Stomach (tissue), 4 donors: ENCODE data around the gene L3MBTL4.

Experiments used
- EP300 ChIP-seq: sonication (generic); formaldehyde crosslinking; IDR thresholded peaks from one replicate; pipeline ENCODE4 v1.6.1; 2017; ENCODE audit warnings: antibody characterized with exemption
- TF ChIP-seq, protein P1 (sequence below), 7 experiments: fragments of 450-650 bp in 4 of 7; fragments of 200-600 bp in 3 of 7; sonication (generic) in 3 of 7; IDR thresholded peaks; one replicate each; pipeline ENCODE4 v1.5.1; 2016 to 2019; ENCODE audit warnings: antibody characterized with exemption in 7 of 7, control low read depth in 2 of 7, mild to moderate bottlenecking in 1 of 7

DNA sequence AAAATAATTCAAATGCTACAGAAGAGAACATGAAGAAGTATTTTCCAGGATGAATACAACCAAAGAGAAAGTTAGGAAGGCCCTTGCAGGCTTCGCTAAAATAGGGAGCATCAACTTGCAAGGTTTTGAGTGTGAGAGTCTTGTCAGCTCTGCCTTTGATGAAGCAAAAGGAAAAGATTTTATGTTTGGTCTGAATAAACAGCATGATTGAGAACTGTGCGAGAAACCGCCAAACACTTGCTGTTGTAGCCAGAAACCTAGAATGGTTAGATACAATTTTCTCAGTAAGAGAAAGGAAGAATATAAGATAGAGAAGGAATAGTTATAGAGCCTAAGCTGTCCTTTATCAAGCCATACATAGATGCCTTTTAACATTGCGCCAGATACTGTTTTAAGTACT is 163.6 kb downstream of the L3MBTL4 start:
- TF ChIP-seq, protein P1, sequence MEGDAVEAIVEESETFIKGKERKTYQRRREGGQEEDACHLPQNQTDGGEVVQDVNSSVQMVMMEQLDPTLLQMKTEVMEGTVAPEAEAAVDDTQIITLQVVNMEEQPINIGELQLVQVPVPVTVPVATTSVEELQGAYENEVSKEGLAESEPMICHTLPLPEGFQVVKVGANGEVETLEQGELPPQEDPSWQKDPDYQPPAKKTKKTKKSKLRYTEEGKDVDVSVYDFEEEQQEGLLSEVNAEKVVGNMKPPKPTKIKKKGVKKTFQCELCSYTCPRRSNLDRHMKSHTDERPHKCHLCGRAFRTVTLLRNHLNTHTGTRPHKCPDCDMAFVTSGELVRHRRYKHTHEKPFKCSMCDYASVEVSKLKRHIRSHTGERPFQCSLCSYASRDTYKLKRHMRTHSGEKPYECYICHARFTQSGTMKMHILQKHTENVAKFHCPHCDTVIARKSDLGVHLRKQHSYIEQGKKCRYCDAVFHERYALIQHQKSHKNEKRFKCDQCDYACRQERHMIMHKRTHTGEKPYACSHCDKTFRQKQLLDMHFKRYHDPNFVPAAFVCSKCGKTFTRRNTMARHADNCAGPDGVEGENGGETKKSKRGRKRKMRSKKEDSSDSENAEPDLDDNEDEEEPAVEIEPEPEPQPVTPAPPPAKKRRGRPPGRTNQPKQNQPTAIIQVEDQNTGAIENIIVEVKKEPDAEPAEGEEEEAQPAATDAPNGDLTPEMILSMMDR (IDR thresholded peaks at IDR 0.05), result no peak
- no peak for TF ChIP-seq EP300
